Measurements from ENCODE around the gene KDM5B. TPM values are rescaled to one million over a fixed set of nuclear protein-coding genes. Genes with fewer than 3 reads are reported as not detected.

The KDM5B gene
- total RNA-seq, 1 donor = 138 TPM

DNA sequence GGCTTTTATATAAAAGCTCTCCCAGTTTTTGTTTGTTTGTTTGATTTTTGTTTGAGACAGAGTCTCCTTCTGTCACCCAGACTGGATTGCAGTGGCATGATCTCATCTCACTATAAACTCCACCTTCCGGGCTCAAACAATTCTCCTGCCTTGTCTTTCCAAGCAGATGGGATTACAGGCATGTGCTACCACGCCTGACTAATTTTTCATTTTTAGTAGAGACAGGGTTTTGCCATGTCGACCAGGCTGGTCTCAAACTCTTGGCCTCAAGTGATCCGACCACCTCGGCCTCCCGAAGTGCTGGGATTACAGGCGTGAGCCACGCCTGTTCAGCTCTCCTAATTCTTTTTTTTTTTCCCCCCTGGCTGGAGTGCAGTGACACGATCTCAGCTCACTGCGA is 6.9 kb upstream of the KDM5B start:
- no peak for DNase-seq (ENCODE audit: low read depth)
- TF ChIP-seq, protein P1, sequence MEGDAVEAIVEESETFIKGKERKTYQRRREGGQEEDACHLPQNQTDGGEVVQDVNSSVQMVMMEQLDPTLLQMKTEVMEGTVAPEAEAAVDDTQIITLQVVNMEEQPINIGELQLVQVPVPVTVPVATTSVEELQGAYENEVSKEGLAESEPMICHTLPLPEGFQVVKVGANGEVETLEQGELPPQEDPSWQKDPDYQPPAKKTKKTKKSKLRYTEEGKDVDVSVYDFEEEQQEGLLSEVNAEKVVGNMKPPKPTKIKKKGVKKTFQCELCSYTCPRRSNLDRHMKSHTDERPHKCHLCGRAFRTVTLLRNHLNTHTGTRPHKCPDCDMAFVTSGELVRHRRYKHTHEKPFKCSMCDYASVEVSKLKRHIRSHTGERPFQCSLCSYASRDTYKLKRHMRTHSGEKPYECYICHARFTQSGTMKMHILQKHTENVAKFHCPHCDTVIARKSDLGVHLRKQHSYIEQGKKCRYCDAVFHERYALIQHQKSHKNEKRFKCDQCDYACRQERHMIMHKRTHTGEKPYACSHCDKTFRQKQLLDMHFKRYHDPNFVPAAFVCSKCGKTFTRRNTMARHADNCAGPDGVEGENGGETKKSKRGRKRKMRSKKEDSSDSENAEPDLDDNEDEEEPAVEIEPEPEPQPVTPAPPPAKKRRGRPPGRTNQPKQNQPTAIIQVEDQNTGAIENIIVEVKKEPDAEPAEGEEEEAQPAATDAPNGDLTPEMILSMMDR (IDR thresholded peaks at IDR 0.05; ENCODE audit: insufficient read depth, low read depth, low read length) = no peak
- H3K4me3 ChIP-seq (ENCODE audit: low read depth, low read length) = no peak overlapping the region

DNA sequence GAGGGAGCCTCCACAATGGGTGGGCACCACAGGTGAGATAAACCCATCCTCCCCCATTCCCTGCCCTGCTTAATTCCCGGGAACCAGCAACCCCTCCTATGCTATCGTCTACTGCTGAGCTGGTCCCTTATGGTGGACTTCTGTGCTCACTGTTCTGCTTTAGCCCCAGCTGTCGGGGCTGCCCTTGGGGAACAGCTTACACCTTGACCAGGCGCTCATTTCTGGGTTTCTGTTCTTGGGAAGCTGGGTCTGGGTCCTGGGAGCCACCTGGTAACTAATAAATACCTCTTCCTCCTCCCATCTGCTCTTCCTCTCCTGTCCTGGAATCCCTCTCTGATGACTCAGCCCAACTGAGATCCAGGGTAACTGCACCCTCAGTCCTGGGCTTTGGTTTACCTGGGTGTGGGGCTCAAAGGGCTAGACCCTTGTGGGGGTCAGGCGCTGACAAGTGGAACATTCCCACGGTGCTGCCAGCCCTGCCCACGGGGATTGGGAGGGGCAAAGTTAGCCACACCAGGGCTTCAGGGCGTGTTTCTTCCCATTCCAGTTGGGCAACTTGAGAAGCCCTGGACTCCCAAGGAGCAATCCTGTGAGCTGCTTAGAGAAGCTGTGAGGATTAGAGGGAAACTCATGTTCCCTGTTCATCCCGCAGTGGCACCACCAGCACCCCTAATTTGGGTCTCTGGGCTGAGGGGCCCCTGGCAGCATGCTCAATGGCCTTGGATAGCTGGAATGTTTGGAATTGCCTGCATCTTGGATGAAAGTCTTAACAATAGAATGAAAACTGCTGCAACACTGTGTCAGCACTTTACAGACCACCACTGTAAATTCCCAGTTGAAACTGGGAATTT is 4.2 kb upstream of the KDM5B start:
- TF ChIP-seq, protein P1 (IDR thresholded peaks at IDR 0.05; ENCODE audit: insufficient read depth, low read depth, low read length) = no peak
- no peak for DNase-seq (ENCODE audit: low read depth)
- H3K4me3 ChIP-seq (ENCODE audit: low read depth, low read length) = no peak overlapping the region

DNA sequence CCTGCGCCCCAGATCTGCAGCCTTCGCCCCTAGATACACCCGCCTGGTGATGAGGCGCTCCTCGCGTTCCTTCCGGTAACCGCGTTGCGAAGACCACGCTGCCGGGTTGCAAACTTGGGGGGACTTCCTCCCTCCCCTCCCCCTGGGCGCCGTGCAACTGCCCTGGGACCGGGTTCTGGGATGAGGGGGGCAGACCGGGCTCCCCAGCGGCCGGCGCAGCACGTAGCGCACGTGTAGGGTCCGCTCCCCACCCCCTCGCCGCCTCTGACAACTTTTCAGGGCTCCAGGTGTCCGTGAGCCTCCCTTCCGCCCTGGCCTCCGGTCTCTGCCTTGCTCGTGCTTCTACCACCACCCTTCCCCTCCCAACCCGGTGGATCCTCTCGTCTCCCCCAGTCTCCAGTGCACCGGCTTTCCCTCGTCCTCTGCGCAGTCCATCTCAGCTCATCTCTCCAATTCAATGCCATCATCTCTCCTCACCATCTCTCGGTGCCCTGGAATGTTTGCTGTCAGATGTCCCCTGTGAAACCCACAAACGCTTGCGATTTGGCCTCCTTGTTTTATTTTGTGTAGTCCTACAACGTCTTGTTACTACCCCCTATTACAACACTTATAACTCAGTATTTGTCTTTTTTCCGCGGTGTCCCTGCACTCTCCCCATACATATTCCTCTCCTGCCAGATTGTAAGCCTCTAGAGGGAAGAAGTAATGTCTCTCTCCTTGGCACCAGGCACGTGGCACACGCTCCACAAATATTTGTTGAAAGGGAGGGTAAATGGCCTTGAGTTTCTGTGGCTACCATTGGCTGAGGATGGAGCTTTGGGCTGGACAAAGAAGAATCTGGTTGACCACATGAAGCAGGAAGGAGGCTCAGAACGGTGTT is 3.3 kb upstream of the KDM5B start:
- no peak for DNase-seq (ENCODE audit: low read depth)
- TF ChIP-seq, protein P1 (IDR thresholded peaks at IDR 0.05; ENCODE audit: insufficient read depth, low read depth, low read length) = no peak
- H3K4me3 ChIP-seq (ENCODE audit: low read depth, low read length) = peak overlapping the region; percentile 84

DNA sequence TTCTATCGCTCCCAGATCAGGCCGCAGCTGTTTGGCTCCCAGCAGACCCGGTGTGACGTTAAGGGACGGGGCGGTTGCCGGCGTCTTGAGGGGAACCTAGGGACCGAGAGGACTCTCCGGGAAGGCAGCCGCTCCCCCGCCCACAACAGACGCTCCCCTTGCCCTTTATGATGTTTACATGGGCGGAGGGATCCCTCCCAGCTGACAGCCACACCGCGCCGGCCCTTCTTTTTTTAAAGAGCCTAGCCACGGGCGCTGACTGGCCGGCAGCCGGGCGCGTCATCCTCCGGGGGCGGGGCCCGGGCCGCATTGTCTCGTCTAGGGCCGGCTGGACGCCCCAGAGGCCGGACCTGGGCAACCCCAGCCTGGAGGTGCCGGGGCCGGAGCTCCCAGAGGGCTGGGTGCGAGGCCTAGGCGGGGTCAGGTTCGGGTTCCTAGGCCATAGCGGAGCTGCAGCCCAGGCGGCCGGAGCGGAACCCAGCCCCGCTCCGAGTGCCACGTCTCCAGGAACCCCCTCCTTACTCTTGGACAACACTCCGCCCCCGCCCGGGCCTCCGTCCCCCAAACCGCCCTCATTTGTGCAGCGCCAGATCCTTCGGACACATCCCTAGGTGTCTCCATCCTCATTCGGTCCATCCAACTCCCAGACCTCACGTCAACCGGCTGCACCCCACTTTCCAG is 2.5 kb upstream of the KDM5B start, which contains the start of gene PCAT6:
Gene PCAT6 (plus strand): TSS at position 340 of the 681 bp plus-strand sequence.
- TF ChIP-seq, protein P1 (IDR thresholded peaks at IDR 0.05; ENCODE audit: insufficient read depth, low read depth, low read length) = no peak
- peak; percentile 98 for DNase-seq (ENCODE audit: low read depth)
- peak within 1 kb of the TSS; percentile 84 for H3K4me3 ChIP-seq (ENCODE audit: low read depth, low read length)

DNA sequence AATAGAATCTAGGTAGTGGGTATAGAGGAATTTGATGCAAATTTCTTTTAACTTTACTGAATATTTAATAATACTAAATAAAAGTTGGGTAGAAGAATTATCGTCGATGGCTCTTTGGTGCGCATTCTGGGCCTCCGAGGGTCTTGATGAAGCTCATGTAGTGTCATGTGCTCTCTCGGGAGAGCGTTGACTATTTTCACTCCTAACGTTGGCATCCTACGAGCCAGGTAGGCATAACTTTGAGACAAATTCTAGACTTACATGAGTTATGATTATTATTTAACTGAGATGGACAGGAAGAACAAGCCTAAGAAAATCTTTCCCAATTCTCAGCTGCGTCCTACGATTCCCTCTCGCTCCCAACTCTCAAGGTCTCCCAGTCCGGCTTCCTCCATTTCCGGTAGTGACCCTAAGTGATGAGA is 2.0 kb upstream of the KDM5B start:
- TF ChIP-seq, protein P1 (IDR thresholded peaks at IDR 0.05; ENCODE audit: insufficient read depth, low read depth, low read length) = no peak
- no peak for DNase-seq (ENCODE audit: low read depth)
- peak overlapping the region; percentile 84 for H3K4me3 ChIP-seq (ENCODE audit: low read depth, low read length)

DNA sequence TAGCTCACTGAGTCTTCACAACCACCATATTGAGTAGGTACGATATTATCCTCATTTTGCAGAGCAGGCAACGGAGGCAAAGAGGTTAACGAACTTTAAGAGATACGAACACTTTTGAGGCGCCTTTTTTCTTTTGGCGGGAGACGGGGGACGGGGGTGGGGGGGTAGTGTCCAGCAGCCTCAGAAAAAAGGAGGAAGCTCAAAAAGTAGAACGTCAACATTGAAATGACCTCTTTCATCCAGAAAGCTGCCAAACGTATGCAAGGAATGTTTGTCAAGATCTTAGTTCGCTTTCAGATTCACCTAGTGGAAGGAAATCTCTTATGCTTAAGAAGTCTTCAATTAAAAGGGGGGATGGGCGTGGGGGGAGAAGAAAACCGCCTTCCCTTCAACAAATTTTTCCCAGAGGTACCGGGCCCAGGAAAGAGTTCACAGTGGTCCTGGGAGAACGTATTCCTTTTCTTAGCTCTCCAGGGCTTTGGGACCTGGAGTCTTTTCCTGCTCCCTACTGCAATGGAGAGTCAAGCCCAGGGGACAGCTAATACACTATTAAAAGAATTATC is 1.5 kb upstream of the KDM5B start:
- H3K4me3 ChIP-seq (ENCODE audit: low read depth, low read length) = no peak overlapping the region
- no peak for DNase-seq (ENCODE audit: low read depth)
- TF ChIP-seq, protein P1 (IDR thresholded peaks at IDR 0.05; ENCODE audit: insufficient read depth, low read depth, low read length) = no peak
